ENCODE results near the gene ASB16. TPM values are rescaled to one million over a fixed set of nuclear protein-coding genes. Genes with fewer than 3 reads are reported as not detected.

ASB16 gene
- total RNA-seq: not detected

GRCh38 chr17:44170499-44171201 is at the start of gene ASB16:
Gene ASB16 (plus strand): TSS chr17:44170704. CDS start chr17:44170790, 86 bp downstream.
- H3K4me1 ChIP-seq: peaks cover 4 to 15% of the 10 kb centered on the region in 2 donors
- no peaks in the 10 kb centered on the region for H3K9me3 ChIP-seq
- intact Hi-C loops (cut with DNase I): loop anchor here (2.0 kb wide), 1 partner anchor 48 kb away; the partner anchor contains the start of gene HDAC5
- H3K4me3 ChIP-seq: peak within 1 kb of the TSS; percentile 42 to 62
- H3K27me3 ChIP-seq: no peaks in the 10 kb centered on the region
- H3K36me3 ChIP-seq: peaks cover 0 to 5% of the 10 kb centered on the region in 2 donors
- peak within 1 kb of the TSS; percentile 59 to 87 for H3K27ac ChIP-seq
- TF ChIP-seq CTCF (IDR thresholded peaks at IDR 0.05): no peak
- no peak for DNase-seq (ENCODE audit: low spot score in 2 of 2)

GRCh38 chr17:44120851-44121605 is 49.5 kb upstream of the ASB16 start:
- H3K27ac ChIP-seq: peak overlapping the region; percentile 97 to 99
- peaks cover 18 to 41% of the 10 kb centered on the region in 2 donors for H3K4me1 ChIP-seq
- H3K4me3 ChIP-seq: peak overlapping the region; percentile 99 to 100
- no peak for TF ChIP-seq CTCF (IDR thresholded peaks at IDR 0.05)
- intact Hi-C loops (cut with DNase I): loop anchor here (5.0 kb wide), 3 partner anchors 34 to 114 kb away; partner anchors contain the start of gene TMUB2
- H3K36me3 ChIP-seq: peaks cover 15% of the 10 kb centered on the region in 2 donors
- no peak for DNase-seq (ENCODE audit: low spot score in 2 of 2)
- H3K27me3 ChIP-seq: no peaks in the 10 kb centered on the region
- H3K9me3 ChIP-seq: no peaks in the 10 kb centered on the region

GRCh38 chr17:44121997-44122815 is 48.3 kb upstream of the ASB16 start:
- Histone ChIP-seq H3K4me3 (peak overlapping the region; percentile 99 to 100), H3K4me1 (peaks cover 18 to 41% of the 10 kb centered on the region in 2 donors), H3K27me3 (no peaks in the 10 kb centered on the region), H3K27ac (peak overlapping the region; percentile 97 to 99), H3K9me3 (no peaks in the 10 kb centered on the region), H3K36me3 (peaks cover 3% of the 10 kb centered on the region in 2 donors)
- no peak for TF ChIP-seq CTCF (IDR thresholded peaks at IDR 0.05)
- intact Hi-C loops (cut with DNase I): loop anchor here (2.0 to 5.0 kb wide), 4 partner anchors 35 to 115 kb away; partner anchors contain the start of genes ASB16 and TMUB2
- DNase-seq (ENCODE audit: low spot score in 2 of 2): no peak

GRCh38 chr17:44122816-44123355 is 47.6 kb upstream of the ASB16 start:
- Histone ChIP-seq H3K27ac (peak overlapping the region; percentile 97 to 99), H3K36me3 (no peaks in the 10 kb centered on the region), H3K4me1 (peaks cover 18 to 39% of the 10 kb centered on the region in 2 donors), H3K9me3 (no peaks in the 10 kb centered on the region), H3K27me3 (no peaks in the 10 kb centered on the region), H3K4me3 (peak overlapping the region; percentile 99 to 100)
- intact Hi-C loops (cut with DNase I): loop anchor here (1.0 to 5.0 kb wide), 6 partner anchors 15 to 116 kb away; partner anchors contain the start of genes ASB16, G6PC3 and TMUB2
- no peak for TF ChIP-seq CTCF (IDR thresholded peaks at IDR 0.05)
- no peak for DNase-seq (ENCODE audit: low spot score in 2 of 2)

Data from ascending aorta (tissue), 2 donors.